Fibroblast of skin of left quadriceps (primary cell): ENCODE measurements around the gene SYMPK.
"Not testable (repeated sequence)": the region's sequence is repeated elsewhere in the genome, so short reads cannot be mapped to it uniquely, and the experiment has no call there.

Experiments
- DNase-seq, 2 experiments: peaks; one replicate each; pipeline ENCODE4 v3.0.0-alpha.2; 2013; ENCODE audit warnings: low read depth in 2 of 2

The SYMPK gene

DNA sequence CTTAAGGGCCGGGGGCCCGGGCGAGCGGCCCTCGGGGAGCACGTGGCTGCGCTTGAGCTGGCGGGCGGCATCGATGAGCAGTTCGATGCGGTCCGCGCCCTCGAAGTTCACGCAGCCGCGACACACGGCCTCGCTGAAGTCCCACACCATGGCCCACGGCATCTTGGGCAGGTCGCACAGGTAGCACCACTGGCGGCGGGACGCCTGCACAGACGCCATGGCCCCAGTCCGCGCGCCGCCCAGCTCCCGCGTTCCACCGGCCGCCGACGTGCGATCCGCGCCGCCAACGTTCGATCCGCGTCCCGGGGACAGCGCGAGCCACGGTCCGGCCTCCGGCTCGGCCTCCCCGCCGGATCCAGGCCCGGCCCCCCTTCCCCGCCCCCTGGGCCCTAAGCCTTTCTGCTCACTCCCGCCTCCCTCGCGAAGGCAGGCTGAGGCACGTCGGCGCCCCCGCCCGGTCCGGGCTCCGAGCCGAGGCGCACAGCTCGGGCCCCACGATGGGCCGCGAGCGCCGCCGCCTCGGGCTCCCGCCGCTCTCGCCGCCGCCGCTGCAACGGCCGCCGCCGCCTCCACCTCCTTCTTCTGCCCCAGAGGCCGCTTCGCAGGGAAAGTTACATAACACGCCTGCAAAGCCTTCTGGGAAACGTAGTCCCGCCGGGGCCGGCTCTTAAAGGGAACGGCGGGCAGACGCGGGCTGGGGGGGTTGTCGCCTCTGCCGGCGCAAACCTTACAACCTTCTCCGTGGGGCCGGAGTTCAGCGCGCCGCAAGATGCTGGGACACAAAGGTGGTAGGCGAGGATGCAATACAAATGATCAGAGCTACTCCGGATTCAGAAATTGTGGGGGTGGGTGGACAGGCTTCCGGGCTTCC is 22.8 kb upstream of the SYMPK start, which contains the start of gene IRF2BP1:
Gene IRF2BP1, minus strand, starts transcription at position 586 of the 871 bp plus-strand sequence. Its CDS starts 367 bp downstream, at position 219.
- DNase-seq: peak; percentile 82 to 84

DNA sequence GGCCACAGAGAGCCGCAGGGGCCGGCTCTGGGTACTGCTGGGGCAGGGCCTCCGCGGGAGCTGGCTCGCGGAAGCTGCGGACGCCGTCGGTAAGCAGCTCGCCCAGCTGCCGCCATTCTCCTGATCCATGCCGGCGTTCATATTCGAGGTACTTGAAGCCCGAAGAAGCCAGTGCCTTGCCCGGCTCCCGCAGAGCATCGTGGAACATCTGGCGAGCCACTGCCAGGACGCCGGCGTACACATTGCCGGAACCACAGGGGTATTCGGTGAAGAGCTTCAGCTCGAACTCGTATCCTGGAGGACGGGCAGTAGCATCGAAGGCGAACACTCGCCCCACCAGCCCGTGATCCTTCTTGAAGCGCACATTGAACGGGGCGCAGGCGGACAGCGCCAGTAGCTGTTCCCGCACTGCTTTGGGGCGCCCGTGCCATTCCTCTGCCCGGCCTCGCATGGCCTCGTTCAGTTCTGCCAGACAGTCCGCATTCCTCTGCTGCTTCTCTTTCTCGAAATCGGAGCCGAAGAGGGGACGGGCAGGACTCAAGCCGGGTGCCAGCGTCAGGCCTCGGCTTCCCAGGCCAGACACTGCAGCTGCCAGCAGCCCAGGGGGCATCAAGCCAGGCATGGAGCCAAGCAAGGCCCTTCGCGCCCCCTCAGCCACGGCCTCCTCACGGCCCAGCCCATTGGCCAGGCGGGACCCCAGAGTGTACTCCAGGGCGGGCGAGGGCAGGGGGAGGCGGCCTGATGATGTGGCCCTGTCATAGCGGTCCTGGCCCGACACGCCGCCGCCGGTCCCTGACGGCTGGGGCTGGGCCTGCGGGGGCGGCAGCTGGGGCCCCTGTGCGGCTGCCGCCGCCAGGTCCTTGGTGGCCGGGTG is 22.0 kb upstream of the SYMPK start:
- no peak for DNase-seq

DNA sequence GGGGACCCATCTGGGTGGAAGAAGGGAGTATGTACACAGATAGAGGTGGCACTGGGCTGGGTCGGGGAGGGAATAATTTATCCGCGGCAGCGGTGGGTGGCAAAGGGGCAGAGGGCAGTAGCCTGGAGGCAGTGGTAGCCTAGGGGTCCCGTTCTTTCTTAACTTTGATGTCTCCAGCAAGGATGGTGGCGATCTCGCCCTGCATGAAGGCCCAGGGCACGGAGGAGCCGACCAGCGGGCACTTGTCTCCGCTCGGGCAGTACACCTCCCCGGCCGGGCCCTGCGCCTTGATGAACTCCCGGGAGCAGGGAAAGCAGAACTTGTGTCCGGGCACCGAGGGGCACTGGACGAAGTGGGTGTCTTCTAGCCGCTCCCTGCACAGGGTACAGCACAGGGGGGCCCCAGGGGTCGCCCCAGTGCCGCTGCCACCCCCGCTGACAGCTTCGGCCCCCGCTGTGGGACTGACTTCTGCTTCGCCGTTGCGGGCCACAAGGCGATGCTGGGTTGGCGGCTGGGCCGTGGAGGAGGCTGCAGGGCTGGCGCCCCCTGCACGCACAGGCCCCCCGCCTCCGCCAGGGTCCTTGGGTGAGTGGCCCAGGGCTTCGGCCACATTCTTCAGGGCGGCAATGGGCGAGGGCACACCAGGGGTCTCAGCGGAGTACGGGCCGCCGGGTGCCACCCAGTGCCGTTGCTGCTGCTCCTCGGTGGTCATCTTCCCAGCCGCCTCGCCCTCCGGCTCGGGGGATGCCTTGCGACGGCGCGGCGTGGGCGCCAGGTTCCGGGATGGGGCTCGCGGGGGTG is 21.1 kb upstream of the SYMPK start:
- DNase-seq: no peak

DNA sequence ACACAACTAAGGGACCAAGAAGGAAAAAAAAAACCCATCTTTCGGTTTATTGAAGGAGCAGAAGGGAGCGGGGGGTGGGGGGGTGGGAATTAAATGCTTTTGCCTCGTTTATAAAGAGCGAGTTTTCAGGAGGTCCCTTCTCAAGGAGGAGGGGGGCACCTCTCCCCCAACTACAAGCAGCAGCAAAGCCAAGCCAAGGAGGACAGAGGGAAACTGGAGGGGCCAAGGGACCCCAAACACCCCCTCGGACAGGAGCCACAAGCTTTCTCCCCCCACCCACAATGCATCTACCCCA is 20.6 kb upstream of the SYMPK start:
- DNase-seq: no peak

DNA sequence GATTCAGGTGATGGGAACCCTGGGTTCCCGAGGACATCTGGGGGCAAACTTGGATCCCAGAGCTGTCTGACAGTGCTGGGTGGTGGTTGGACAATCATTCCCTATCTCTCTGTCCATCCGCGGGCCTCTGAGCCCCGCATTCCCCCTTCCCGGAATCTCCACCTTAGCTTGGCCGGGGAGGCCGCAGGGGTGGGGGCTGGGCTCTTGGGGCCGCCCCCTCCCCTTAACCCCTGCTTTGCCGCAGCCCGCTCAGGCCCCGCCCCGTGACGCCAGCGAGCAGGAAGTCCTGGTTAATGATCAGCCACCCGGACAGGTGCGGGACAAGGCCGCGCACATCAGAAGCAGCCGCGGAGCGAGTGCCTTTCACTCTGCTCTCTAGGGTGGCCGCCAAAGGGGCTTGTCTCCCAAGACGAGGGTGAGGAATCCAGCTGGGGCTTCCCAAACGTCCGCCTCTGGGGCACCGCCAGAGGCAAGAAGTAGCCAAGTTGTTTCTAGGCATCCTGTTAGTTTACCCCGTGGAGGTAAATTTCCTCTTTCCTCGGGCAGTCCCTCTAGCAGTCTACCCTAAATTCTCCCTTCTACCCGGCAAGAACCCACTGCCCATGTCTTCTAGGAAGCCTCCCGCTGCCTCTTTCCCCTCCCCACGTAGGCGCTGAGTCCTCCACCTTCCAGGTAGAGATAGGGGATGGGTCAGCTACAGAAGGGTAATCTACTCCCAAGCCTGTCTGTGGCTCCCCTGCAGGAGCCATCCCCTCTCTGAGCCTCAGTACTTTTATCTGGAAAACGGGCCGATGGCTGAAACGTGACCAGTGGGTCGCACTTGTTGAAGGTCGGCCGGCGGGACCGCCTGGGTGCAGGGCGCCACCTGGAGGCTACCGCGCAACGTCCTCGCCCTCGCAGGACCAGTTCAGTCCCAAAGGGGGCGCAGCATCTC is 20.0 kb upstream of the SYMPK start:
- peak; percentile 51 to 60 for DNase-seq

DNA sequence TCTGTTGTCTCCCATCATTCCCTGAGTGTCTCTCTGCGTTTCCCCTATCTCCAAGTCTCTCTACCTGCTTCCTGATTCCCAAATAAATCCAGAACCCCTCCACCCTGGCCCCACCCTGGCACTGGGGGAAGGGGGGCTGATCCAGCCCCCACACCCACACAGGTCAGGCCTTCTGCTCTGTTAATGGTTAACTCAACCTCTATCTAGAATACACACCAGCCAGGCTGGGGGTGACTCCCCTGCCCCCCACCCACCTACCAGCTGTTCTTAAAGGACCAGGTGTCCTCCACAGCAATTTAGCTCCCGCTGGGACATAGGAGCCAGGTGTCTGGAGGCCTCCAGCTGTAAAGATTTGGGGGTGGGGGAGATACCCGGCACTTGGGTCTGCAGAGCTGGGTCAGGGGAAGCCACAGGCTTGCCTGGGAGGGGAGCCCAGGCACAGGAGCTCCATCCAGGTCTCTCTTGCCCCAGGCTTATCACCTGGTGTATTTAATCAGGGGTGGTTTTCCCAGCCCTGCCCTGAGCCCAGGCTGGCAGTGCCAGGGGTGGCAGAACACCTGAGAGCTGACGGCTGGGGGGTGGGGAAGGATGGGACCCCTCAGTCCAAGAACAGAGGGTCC is 19.1 kb upstream of the SYMPK start:
- DNase-seq: no peak

DNA sequence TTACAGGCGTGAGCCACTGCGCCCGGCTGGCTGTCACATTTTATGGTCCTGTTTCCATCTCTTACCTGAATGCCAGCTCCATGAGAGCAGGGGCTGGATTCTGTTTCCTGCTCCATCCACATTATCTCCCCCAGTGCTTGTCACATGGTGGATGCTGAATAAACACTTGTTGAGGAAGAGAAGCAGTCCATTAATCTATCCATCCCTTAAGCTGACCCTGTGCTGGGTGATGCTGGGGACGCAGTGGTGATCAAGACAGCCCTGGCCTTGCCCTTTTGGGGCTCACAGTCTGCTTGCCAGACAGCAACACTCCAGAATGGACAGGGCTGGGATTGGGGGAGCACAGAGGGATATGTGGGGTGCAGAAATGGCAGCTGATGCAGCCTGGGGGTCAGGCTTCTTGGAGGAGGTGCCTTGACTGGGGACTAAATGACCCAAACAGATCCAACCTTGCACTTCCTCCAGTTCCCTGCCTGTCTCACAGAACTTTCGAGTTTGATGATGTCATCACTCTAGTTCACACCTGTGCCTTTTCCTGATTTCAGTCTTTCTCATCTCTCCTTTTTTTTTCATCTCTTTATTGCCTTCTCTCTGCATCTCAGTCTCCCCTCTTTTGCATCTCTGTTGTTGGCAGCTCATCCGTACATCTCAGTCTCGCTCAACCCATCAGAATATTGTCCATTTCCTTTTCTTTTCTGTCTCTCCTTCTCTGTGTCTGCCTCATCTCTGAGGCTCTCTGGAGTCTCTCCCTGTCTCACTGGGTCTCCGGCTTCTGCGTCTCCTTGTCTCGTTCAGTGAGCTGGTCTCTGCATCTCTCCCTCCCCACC is 18.3 kb upstream of the SYMPK start:
- no peak for DNase-seq

DNA sequence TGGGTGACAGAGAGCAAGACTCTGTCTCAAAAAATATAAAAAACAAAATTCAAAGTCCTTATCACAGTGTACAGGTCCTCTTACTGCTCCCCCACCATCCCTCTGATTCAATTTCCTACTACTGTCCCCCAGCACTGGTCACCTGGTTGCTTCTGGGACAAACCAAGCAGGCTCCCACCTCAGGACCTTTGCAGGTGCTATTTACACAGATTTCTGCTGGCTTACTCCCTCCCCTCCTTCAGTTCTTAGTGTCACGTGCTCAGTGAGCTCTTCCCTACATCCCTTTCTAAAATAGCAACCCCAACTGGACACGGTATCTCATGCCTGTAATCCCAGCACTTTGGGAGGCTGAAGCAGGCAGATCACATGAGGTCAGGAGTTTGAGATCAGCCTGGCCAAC is 17.0 kb upstream of the SYMPK start:
- DNase-seq: no peak

DNA sequence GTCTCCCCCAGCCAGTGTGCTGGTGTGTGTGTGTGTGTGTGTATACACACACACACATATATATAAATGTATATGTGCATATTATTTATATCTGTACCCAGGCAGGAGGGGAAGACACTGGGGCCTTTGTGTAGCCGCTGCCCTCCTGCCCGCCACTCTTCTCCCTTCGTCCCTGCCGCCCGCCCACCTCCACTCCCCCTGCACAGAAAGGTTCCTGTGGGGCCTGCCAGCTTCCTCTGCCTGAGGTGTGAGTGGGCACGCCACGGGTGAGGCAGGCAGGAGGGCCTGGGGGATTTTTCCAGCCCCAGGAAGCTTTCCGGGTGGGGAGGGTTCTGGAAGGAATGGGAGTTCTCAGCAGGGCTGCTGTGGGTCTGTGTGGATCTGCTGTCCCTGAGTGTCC is 16.1 kb upstream of the SYMPK start:
- no peak for DNase-seq

DNA sequence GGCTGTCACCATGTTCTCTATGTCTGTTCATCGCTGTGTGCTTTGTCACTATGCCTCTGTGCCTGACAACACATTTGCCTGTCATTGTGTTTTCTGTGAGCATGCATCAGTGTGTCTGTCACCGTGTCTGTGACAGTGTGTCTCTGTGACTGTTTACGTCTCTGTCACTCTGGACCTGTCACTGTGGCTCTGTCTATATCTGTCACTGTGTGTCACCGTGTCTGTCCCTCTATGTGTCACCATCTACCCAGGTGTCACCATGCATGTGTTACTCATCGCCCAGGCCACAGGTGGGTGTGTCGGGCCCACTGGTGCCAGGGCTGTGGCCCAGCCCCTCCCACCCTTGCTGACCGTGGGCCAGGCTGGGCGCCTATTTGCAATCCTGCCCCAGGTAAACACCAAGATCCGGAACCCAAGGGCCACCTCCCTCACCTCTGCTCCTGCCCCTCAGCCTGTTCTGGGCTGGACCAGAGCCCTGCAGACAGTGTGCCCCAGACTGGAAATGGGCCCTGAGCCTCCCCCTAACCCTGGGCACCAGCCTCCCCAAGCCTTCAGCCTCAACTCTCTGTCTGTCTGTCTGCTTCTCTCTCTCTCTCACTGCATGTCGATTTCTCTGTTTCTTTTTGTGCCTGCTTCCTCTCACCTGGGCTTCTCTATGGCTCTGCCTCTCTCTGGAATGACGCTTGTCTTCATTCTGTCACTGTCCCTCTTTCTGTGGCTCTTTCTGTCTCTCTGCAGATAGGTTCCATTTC is 15.3 kb upstream of the SYMPK start:
- no peak for DNase-seq

DNA sequence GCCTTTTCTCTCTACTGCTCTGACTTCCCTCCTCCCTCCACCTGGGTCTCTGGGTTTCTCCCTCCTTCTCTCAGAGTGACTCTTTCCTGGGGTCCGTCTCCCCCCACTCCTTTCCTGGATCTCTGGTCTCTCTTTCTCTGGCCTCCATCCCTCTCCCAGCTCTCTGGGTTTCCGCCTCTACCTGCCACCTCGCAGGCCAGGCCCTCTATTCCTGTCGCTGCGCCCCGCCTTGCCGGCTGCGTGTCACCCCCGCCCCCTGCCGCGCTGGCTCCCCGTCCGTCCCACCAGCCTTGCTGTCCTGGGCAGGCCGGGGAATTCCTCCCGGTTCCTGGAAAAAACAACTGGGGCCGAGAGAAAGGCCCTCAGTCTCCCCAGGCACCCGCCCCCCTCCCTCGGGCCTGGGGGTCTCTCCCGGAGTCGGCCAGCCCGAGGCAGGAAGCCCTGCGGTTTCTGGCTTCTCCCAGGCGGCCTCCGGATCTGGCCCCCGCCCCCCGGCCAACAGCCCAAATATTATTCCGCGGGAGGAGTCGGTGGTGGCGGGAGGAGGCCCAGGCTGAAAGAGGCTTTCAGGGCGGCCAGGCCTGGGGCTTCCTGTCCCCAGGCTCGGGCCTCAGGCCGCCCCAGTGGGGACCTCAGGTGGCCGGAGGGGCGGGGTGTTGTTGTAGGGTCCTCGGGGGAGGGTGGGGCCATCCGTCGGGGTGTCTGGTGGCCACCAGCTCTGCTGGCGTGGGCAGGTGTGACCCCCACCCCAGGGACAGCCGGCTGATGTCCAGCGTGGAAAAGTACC is 13.7 kb upstream of the SYMPK start:
- no peak for DNase-seq

DNA sequence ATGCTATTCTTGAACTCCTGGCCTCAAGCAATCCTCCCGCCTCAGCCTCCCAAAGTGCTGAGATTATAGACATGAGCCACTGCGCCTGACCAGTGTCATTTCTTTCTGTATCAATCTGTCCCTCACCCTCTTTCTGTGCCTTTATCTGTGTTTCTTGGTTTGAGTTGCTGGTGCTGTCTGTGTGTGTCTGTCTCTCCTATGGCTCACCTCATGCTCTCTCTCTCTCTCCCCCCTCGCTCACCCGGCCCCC is 13.1 kb upstream of the SYMPK start:
- DNase-seq: no peak

DNA sequence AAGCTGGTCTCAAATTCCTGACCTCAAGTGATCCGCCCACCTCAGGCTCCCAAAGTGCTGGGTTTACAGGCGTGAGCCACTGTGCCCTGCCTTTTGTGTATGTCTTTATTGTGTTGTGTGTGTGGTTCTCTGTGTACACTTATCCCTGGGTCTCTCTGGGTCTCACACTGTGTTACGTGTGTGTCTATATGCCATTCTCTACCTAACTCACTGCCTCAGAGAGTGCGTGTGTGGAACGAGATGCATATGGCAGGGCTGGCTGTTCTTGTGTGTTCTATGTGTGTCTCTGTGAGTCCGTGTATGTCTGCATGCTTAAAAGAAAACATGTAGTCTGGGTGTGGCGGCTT is 11.6 kb upstream of the SYMPK start:
- DNase-seq: no peak

DNA sequence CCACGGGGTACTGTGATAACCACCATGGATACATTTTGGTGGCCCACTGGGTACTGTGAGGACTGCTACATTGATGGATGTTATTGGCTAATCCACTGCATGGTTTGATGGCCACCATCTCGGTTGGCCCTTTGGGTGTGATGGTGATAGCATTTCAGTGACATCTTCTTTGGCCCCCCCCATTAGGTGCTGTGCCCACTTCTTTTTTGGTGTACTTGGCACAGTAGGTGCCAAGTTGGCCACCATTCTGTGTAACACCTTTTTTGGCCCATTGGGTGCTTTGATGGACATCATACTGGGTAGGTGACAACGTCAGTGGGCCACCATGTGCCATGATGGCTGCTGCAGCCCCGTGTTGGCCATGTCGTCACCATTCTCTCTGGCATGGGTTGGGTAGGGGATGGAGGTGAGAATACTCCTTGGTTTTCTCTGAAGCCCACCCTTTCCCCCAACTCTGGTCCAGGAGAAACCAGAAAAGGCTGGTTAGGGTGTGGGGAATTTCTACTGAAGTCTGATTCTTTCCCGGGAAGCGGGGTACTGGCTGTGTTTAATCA is 10.3 kb upstream of the SYMPK start:
- no peak for DNase-seq

DNA sequence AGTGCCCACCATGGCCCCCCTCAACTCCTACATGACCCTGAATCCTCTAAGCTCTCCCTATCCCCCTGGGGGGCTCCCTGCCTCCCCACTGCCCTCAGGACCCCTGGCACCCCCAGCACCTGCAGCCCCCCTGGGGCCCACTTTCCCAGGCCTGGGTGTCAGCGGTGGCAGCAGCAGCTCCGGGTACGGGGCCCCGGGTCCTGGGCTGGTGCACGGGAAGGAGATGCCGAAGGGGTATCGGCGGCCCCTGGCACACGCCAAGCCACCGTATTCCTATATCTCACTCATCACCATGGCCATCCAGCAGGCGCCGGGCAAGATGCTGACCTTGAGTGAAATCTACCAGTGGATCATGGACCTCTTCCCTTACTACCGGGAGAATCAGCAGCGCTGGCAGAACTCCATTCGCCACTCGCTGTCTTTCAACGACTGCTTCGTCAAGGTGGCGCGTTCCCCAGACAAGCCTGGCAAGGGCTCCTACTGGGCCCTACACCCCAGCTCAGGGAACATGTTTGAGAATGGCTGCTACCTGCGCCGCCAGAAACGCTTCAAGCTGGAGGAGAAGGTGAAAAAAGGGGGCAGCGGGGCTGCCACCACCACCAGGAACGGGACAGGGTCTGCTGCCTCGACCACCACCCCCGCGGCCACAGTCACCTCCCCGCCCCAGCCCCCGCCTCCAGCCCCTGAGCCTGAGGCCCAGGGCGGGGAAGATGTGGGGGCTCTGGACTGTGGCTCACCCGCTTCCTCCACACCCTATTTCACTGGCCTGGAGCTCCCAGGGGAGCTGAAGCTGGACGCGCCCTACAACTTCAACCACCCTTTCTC is 9.4 kb upstream of the SYMPK start:
- DNase-seq: no peak

DNA sequence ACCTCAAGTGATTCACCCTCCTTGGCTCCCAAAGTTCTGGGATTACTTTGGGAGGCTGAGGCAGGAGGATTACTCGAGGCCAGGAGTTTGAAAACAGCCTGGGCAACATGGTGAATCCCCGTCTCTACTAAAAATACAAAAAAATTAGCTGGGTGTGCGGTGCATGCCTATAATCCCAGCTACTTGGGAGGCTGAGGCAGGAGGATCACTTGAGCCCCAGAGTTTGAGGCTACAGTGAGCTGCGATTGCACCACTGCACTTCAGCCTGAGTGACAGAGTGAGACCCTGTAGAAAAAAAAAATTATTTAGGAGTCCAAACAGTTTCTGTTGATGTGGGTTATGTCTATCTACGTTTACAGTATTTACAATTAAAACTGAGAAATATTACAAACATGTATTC is 7.9 kb upstream of the SYMPK start:
- DNase-seq: no peak

DNA sequence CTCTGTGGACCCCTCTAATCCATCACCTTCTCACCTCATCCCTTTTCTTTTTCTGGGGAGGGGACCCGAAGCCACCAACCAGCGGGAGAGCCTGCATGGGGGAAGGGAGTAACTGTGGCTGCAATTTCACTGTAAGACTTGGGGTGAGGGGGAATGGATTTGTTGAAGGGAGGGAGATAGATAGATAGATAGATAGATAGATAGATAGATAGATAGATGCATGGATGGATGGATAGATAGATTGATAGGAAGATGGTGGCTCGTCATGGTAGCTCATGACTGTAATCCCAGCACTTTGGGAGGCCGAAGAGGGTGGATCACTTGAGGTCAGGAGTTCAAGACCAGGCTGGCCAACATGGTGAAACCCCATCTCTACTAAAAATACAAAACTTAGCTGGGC is 4.3 kb upstream of the SYMPK start:
- not testable (repeated sequence) for DNase-seq
